ENCODE measurements around the gene MTOR.
"Not testable (repeated sequence)": the region's sequence is repeated elsewhere in the genome, so short reads cannot be mapped to it uniquely, and the experiment has no call there.

The MTOR gene

GRCh38 chr1:11267350-11268337 lies 5.3 kb upstream of the MTOR start:
- not testable (repeated sequence) for H3K9me3 Mint-ChIP-seq; H3K4me1 Mint-ChIP-seq (ENCODE audit: low read depth); H3K36me3 Mint-ChIP-seq (ENCODE audit: low read depth); H3K27ac Mint-ChIP-seq; H3K27me3 Mint-ChIP-seq (ENCODE audit: low read depth); DNase-seq (ENCODE audit: low spot score); H3K4me3 Mint-ChIP-seq

- Mint-ChIP-seq H3K36me3 (ENCODE audit: low read depth) (peaks cover 2% of the 10 kb centered on the region), H3K27me3 (ENCODE audit: low read depth) (peaks cover 4% of the 10 kb centered on the region), H3K4me1 (ENCODE audit: low read depth) (peaks cover 7% of the 10 kb centered on the region), H3K27ac (no peak overlapping the region), H3K4me3 (no peak overlapping the region), H3K9me3 (no peaks in the 10 kb centered on the region)
- DNase-seq (ENCODE audit: low spot score), result no peak
These were observed 4.1 kb upstream of the MTOR start for GRCh38 chr1:11266268-11267074.

GRCh38 chr1:11256299-11256698 lies 6.1 kb downstream of the MTOR start:
- Mint-ChIP-seq H3K27me3 (ENCODE audit: low read depth) (no peaks in the 10 kb centered on the region), H3K27ac (no peak overlapping the region), H3K9me3 (no peaks in the 10 kb centered on the region), H3K4me1 (ENCODE audit: low read depth) (peaks cover under 1% of the 10 kb centered on the region), H3K36me3 (ENCODE audit: low read depth) (peaks cover 49% of the 10 kb centered on the region), H3K4me3 (no peak overlapping the region)
- no peak for DNase-seq (ENCODE audit: low spot score)

GRCh38 chr1:11253226-11253625 lies 9.1 kb downstream of the MTOR start:
- Mint-ChIP-seq H3K27ac (no peak overlapping the region), H3K4me3 (no peak overlapping the region), H3K36me3 (ENCODE audit: low read depth) (peaks cover 54% of the 10 kb centered on the region), H3K9me3 (no peaks in the 10 kb centered on the region), H3K4me1 (ENCODE audit: low read depth) (no peaks in the 10 kb centered on the region), H3K27me3 (ENCODE audit: low read depth) (no peaks in the 10 kb centered on the region)
- no peak for DNase-seq (ENCODE audit: low spot score)

GRCh38 chr1:11252538-11252937 lies 9.8 kb downstream of the MTOR start:
- Mint-ChIP-seq H3K27ac (no peak overlapping the region), H3K9me3 (no peaks in the 10 kb centered on the region), H3K27me3 (ENCODE audit: low read depth) (no peaks in the 10 kb centered on the region), H3K36me3 (ENCODE audit: low read depth) (peaks cover 49% of the 10 kb centered on the region), H3K4me1 (ENCODE audit: low read depth) (no peaks in the 10 kb centered on the region), H3K4me3 (no peak overlapping the region)
- no peak for DNase-seq (ENCODE audit: low spot score)

- Mint-ChIP-seq H3K9me3 (no peaks in the 10 kb centered on the region), H3K27me3 (ENCODE audit: low read depth) (no peaks in the 10 kb centered on the region), H3K4me3 (no peak overlapping the region), H3K36me3 (ENCODE audit: low read depth) (peaks cover 31% of the 10 kb centered on the region), H3K4me1 (ENCODE audit: low read depth) (no peaks in the 10 kb centered on the region), H3K27ac (no peak overlapping the region)
- no peak for DNase-seq (ENCODE audit: low spot score)
These were observed 14.2 kb downstream of the MTOR start for GRCh38 chr1:11248169-11248568.

GRCh38 chr1:11245904-11246719 lies 16.2 kb downstream of the MTOR start:
- no peak overlapping the region for H3K4me3 Mint-ChIP-seq
- H3K4me1 Mint-ChIP-seq (ENCODE audit: low read depth), result peaks cover 3% of the 10 kb centered on the region
- no peak for DNase-seq (ENCODE audit: low spot score)
- H3K36me3 Mint-ChIP-seq (ENCODE audit: low read depth), result peaks cover 23% of the 10 kb centered on the region
- H3K27ac Mint-ChIP-seq, result no peak overlapping the region
- H3K27me3 Mint-ChIP-seq (ENCODE audit: low read depth), result no peaks in the 10 kb centered on the region
- H3K9me3 Mint-ChIP-seq, result no peaks in the 10 kb centered on the region

- DNase-seq (ENCODE audit: low spot score), result no peak
- no peaks in the 10 kb centered on the region for H3K9me3 Mint-ChIP-seq
- H3K27ac Mint-ChIP-seq, result no peak overlapping the region
- no peaks in the 10 kb centered on the region for H3K27me3 Mint-ChIP-seq (ENCODE audit: low read depth)
- peaks cover 3% of the 10 kb centered on the region for H3K4me1 Mint-ChIP-seq (ENCODE audit: low read depth)
- H3K36me3 Mint-ChIP-seq (ENCODE audit: low read depth), result peaks cover 15% of the 10 kb centered on the region
- no peak overlapping the region for H3K4me3 Mint-ChIP-seq
These were observed 17.1 kb downstream of the MTOR start for GRCh38 chr1:11245248-11245647.

GRCh38 chr1:11238311-11238710 lies 24.0 kb downstream of the MTOR start:
- Mint-ChIP-seq H3K4me3 (no peak overlapping the region), H3K36me3 (ENCODE audit: low read depth) (peaks cover 42% of the 10 kb centered on the region), H3K27me3 (ENCODE audit: low read depth) (no peaks in the 10 kb centered on the region), H3K9me3 (no peaks in the 10 kb centered on the region), H3K27ac (no peak overlapping the region), H3K4me1 (ENCODE audit: low read depth) (peaks cover 8% of the 10 kb centered on the region)
- no peak for DNase-seq (ENCODE audit: low spot score)

GRCh38 chr1:11237356-11237755 lies 25.0 kb downstream of the MTOR start:
- H3K27me3 Mint-ChIP-seq (ENCODE audit: low read depth), result no peaks in the 10 kb centered on the region
- H3K4me1 Mint-ChIP-seq (ENCODE audit: low read depth), result peaks cover 8% of the 10 kb centered on the region
- H3K9me3 Mint-ChIP-seq, result no peaks in the 10 kb centered on the region
- no peak overlapping the region for H3K27ac Mint-ChIP-seq
- peaks cover 49% of the 10 kb centered on the region for H3K36me3 Mint-ChIP-seq (ENCODE audit: low read depth)
- no peak for DNase-seq (ENCODE audit: low spot score)
- H3K4me3 Mint-ChIP-seq, result no peak overlapping the region

GRCh38 chr1:11233208-11233607 lies 29.1 kb downstream of the MTOR start:
- Mint-ChIP-seq H3K4me3 (no peak overlapping the region), H3K36me3 (ENCODE audit: low read depth) (peaks cover 65% of the 10 kb centered on the region), H3K4me1 (ENCODE audit: low read depth) (peaks cover 5% of the 10 kb centered on the region), H3K27me3 (ENCODE audit: low read depth) (no peaks in the 10 kb centered on the region), H3K9me3 (no peaks in the 10 kb centered on the region), H3K27ac (no peak overlapping the region)
- DNase-seq (ENCODE audit: low spot score), result no peak

- no peaks in the 10 kb centered on the region for H3K9me3 Mint-ChIP-seq
These were observed 33.1 kb downstream of the MTOR start for GRCh38 chr1:11229203-11229602.

GRCh38 chr1:11227106-11228077 lies 35.0 kb downstream of the MTOR start:
- H3K36me3 Mint-ChIP-seq (ENCODE audit: low read depth), result peaks cover 48% of the 10 kb centered on the region
- H3K27ac Mint-ChIP-seq, result peak overlapping the region; percentile 61
- peak overlapping the region; percentile 35 for H3K4me3 Mint-ChIP-seq
- no peaks in the 10 kb centered on the region for H3K9me3 Mint-ChIP-seq
- no peaks in the 10 kb centered on the region for H3K27me3 Mint-ChIP-seq (ENCODE audit: low read depth)
- DNase-seq (ENCODE audit: low spot score), result no peak
- H3K4me1 Mint-ChIP-seq (ENCODE audit: low read depth), result peaks cover 10% of the 10 kb centered on the region

More at GRCh38 chr1:11229203-11229602, 33.1 kb downstream of the MTOR start:
- Mint-ChIP-seq H3K4me1 (ENCODE audit: low read depth) (peaks cover 10% of the 10 kb centered on the region), H3K4me3 (no peak overlapping the region), H3K36me3 (ENCODE audit: low read depth) (peaks cover 64% of the 10 kb centered on the region), H3K27ac (no peak overlapping the region), H3K27me3 (ENCODE audit: low read depth) (no peaks in the 10 kb centered on the region)
- no peak for DNase-seq (ENCODE audit: low spot score)
